ENCODE results near the gene PPP2R2B. TPM values are rescaled to one million over a fixed set of nuclear protein-coding genes. Genes with fewer than 3 reads are reported as not detected.

Gene PPP2R2B
- total and polyA plus RNA-seq, 7 experiments from 2014 or later = 0.15 to 14.1 (median 0.58) TPM

GRCh38 chr5:146912874-146913273 lies 34.3 kb upstream of the PPP2R2B start:
- no peaks in the 10 kb centered on the region for H3K36me3 ChIP-seq (ENCODE audit: control insufficient read depth in 2 of 3, insufficient read depth in 3 of 3, low read length in 3 of 3)
- Mint-ChIP-seq H3K9me3 (peaks cover 0 to 3% (median 0%) of the 10 kb centered on the region in 11 donors), H3K4me3 (peak overlapping the region in 3 of 10 donors; percentile 26 to 50 (median 27)), H3K4me1 (peaks cover 2 to 40% (median 25%) of the 10 kb centered on the region in 7 donors), H3K27ac (no peak overlapping the region), H3K27me3 (peaks cover 0 to 2% (median 0%) of the 10 kb centered on the region in 5 donors), H3K36me3 (no peaks in the 10 kb centered on the region)
- peaks cover 0 to 12% of the 10 kb centered on the region in 2 donors for H3K4me1 ChIP-seq (ENCODE audit: control insufficient read depth in 2 of 2, insufficient read depth in 2 of 2, low read length in 2 of 2)
- DNase-seq (no peak), ATAC-seq (no peak)
- H3K27ac ChIP-seq (ENCODE audit: low read depth, low read length) = no peak overlapping the region
- H3K9me3 ChIP-seq (ENCODE audit: control insufficient read depth in 2 of 3, low read length in 3 of 3) = no peaks in the 10 kb centered on the region
- no peaks in the 10 kb centered on the region for H3K27me3 ChIP-seq (ENCODE audit: control insufficient read depth in 2 of 2, insufficient read depth in 2 of 2, low read length in 2 of 2)
- intact Hi-C loops (cut with micrococcal nuclease) = no loop called here
- CTCF ChIA-PET = no interaction called here
- POLR2A ChIA-PET = no interaction called here
- no peak overlapping the region for H3K4me3 ChIP-seq (ENCODE audit: low read length)

- ChIA-PET CTCF (interaction anchor here (0.7 kb wide), 1 partner anchor 9 kb away, joined by 3 read pairs; no protein-coding TSS in a partner anchor), POLR2A (no interaction called here)
- Mint-ChIP-seq H3K27me3 (peaks cover 0 to 5% (median 2%) of the 10 kb centered on the region in 5 donors), H3K27ac (no peak overlapping the region), H3K4me3 (no peak overlapping the region), H3K9me3 (peaks cover 0 to 3% (median 0%) of the 10 kb centered on the region in 11 donors), H3K36me3 (no peaks in the 10 kb centered on the region), H3K4me1 (peaks cover 2 to 18% (median 11%) of the 10 kb centered on the region in 7 donors)
- Histone ChIP-seq H3K36me3 (ENCODE audit: control insufficient read depth in 2 of 3, insufficient read depth in 3 of 3, low read length in 3 of 3) (no peaks in the 10 kb centered on the region), H3K4me3 (ENCODE audit: low read length) (no peak overlapping the region), H3K27me3 (ENCODE audit: control insufficient read depth in 2 of 2, insufficient read depth in 2 of 2, low read length in 2 of 2) (no peaks in the 10 kb centered on the region), H3K27ac (ENCODE audit: low read depth, low read length) (no peak overlapping the region), H3K9me3 (ENCODE audit: control insufficient read depth in 2 of 3, low read length in 3 of 3) (no peaks in the 10 kb centered on the region), H3K4me1 (ENCODE audit: control insufficient read depth in 2 of 2, insufficient read depth in 2 of 2, low read length in 2 of 2) (peaks cover 0 to 3% of the 10 kb centered on the region in 2 donors)
- intact Hi-C loops (cut with micrococcal nuclease) = no loop called here
- no peak for ATAC-seq
- DNase-seq = no peak
Observed at GRCh38 chr5:146910239-146910638, 31.7 kb upstream of the PPP2R2B start.

GRCh38 chr5:146909255-146910068 lies 30.9 kb upstream of the PPP2R2B start:
- Mint-ChIP-seq H3K27me3 (peaks cover 0 to 5% (median 2%) of the 10 kb centered on the region in 5 donors), H3K4me3 (no peak overlapping the region), H3K9me3 (peaks cover 0 to 3% (median 0%) of the 10 kb centered on the region in 11 donors), H3K4me1 (peaks cover 2 to 16% (median 10%) of the 10 kb centered on the region in 7 donors), H3K36me3 (no peaks in the 10 kb centered on the region), H3K27ac (no peak overlapping the region)
- no peaks in the 10 kb centered on the region for H3K9me3 ChIP-seq (ENCODE audit: control insufficient read depth in 2 of 3, low read length in 3 of 3)
- ChIA-PET CTCF (interaction anchor here (0.7 kb wide), 1 partner anchor 8 kb away, joined by 3 read pairs; no protein-coding TSS in a partner anchor), POLR2A (no interaction called here)
- intact Hi-C loops (cut with micrococcal nuclease) = no loop called here
- no peaks in the 10 kb centered on the region for H3K36me3 ChIP-seq (ENCODE audit: control insufficient read depth in 2 of 3, insufficient read depth in 3 of 3, low read length in 3 of 3)
- peaks cover 0 to 3% of the 10 kb centered on the region in 2 donors for H3K4me1 ChIP-seq (ENCODE audit: control insufficient read depth in 2 of 2, insufficient read depth in 2 of 2, low read length in 2 of 2)
- no peak for DNase-seq
- H3K4me3 ChIP-seq (ENCODE audit: low read length) = no peak overlapping the region
- H3K27ac ChIP-seq (ENCODE audit: low read depth, low read length) = no peak overlapping the region
- ATAC-seq = no peak
- H3K27me3 ChIP-seq (ENCODE audit: control insufficient read depth in 2 of 2, insufficient read depth in 2 of 2, low read length in 2 of 2) = no peaks in the 10 kb centered on the region

GRCh38 chr5:146906803-146907202 lies 28.2 kb upstream of the PPP2R2B start:
- CTCF ChIA-PET = no interaction called here
- Mint-ChIP-seq H3K4me1 (peaks cover 0 to 4% (median 0%) of the 10 kb centered on the region in 7 donors), H3K9me3 (peaks cover 0 to 3% (median 0%) of the 10 kb centered on the region in 11 donors), H3K4me3 (no peak overlapping the region), H3K27me3 (peaks cover 0 to 10% (median 2%) of the 10 kb centered on the region in 5 donors), H3K27ac (no peak overlapping the region), H3K36me3 (no peaks in the 10 kb centered on the region)
- Histone ChIP-seq H3K4me3 (ENCODE audit: low read length) (no peak overlapping the region), H3K27me3 (ENCODE audit: control insufficient read depth in 2 of 2, insufficient read depth in 2 of 2, low read length in 2 of 2) (no peaks in the 10 kb centered on the region), H3K27ac (ENCODE audit: low read depth, low read length) (no peak overlapping the region), H3K4me1 (ENCODE audit: control insufficient read depth in 2 of 2, insufficient read depth in 2 of 2, low read length in 2 of 2) (peaks cover 0 to 3% of the 10 kb centered on the region in 2 donors), H3K9me3 (ENCODE audit: control insufficient read depth in 2 of 3, low read length in 3 of 3) (no peaks in the 10 kb centered on the region), H3K36me3 (ENCODE audit: control insufficient read depth in 2 of 3, insufficient read depth in 3 of 3, low read length in 3 of 3) (no peaks in the 10 kb centered on the region)
- intact Hi-C loops (cut with micrococcal nuclease) = no loop called here
- no peak for ATAC-seq
- POLR2A ChIA-PET = no interaction called here
- DNase-seq = no peak

- ChIA-PET POLR2A (no interaction called here), CTCF (no interaction called here)
- peaks cover 0 to 2% (median 0%) of the 10 kb centered on the region in 11 donors for H3K9me3 Mint-ChIP-seq
- no peaks in the 10 kb centered on the region for H3K4me1 Mint-ChIP-seq
- intact Hi-C loops (cut with micrococcal nuclease) = no loop called here
- Histone ChIP-seq H3K36me3 (ENCODE audit: control insufficient read depth in 2 of 3, insufficient read depth in 3 of 3, low read length in 3 of 3) (no peaks in the 10 kb centered on the region), H3K27ac (ENCODE audit: low read depth, low read length) (no peak overlapping the region), H3K4me3 (ENCODE audit: low read length) (no peak overlapping the region), H3K27me3 (ENCODE audit: control insufficient read depth in 2 of 2, insufficient read depth in 2 of 2, low read length in 2 of 2) (no peaks in the 10 kb centered on the region), H3K9me3 (ENCODE audit: control insufficient read depth in 2 of 3, low read length in 3 of 3) (no peaks in the 10 kb centered on the region), H3K4me1 (ENCODE audit: control insufficient read depth in 2 of 2, insufficient read depth in 2 of 2, low read length in 2 of 2) (no peaks in the 10 kb centered on the region)
- no peak overlapping the region for H3K4me3 Mint-ChIP-seq
- H3K36me3 Mint-ChIP-seq = no peaks in the 10 kb centered on the region
- ATAC-seq = no peak
- no peak overlapping the region for H3K27ac Mint-ChIP-seq
- peaks cover 0 to 10% (median 0%) of the 10 kb centered on the region in 5 donors for H3K27me3 Mint-ChIP-seq
- no peak for DNase-seq
Observed at GRCh38 chr5:146904890-146905289, 26.3 kb upstream of the PPP2R2B start.

GRCh38 chr5:146903789-146904188 lies 25.2 kb upstream of the PPP2R2B start:
- H3K4me1 ChIP-seq (ENCODE audit: control insufficient read depth in 2 of 2, insufficient read depth in 2 of 2, low read length in 2 of 2) = no peaks in the 10 kb centered on the region
- ChIA-PET CTCF (no interaction called here), POLR2A (no interaction called here)
- no peak overlapping the region for H3K4me3 ChIP-seq (ENCODE audit: low read length)
- no peaks in the 10 kb centered on the region for H3K9me3 ChIP-seq (ENCODE audit: control insufficient read depth in 2 of 3, low read length in 3 of 3)
- no peak overlapping the region for H3K27ac ChIP-seq (ENCODE audit: low read depth, low read length)
- no peaks in the 10 kb centered on the region for H3K4me1 Mint-ChIP-seq
- no peak overlapping the region for H3K27ac Mint-ChIP-seq
- no peaks in the 10 kb centered on the region for H3K36me3 Mint-ChIP-seq
- intact Hi-C loops (cut with micrococcal nuclease) = no loop called here
- H3K27me3 ChIP-seq (ENCODE audit: control insufficient read depth in 2 of 2, insufficient read depth in 2 of 2, low read length in 2 of 2) = no peaks in the 10 kb centered on the region
- no peak for DNase-seq
- ATAC-seq = no peak
- no peaks in the 10 kb centered on the region for H3K36me3 ChIP-seq (ENCODE audit: control insufficient read depth in 2 of 3, insufficient read depth in 3 of 3, low read length in 3 of 3)
- peaks cover 0 to 2% (median 0%) of the 10 kb centered on the region in 11 donors for H3K9me3 Mint-ChIP-seq
- H3K27me3 Mint-ChIP-seq = peaks cover 0 to 10% (median 0%) of the 10 kb centered on the region in 5 donors
- no peak overlapping the region for H3K4me3 Mint-ChIP-seq

GRCh38 chr5:146902471-146902870 lies 23.9 kb upstream of the PPP2R2B start:
- intact Hi-C loops (cut with micrococcal nuclease) = no loop called here
- H3K27ac ChIP-seq (ENCODE audit: low read depth, low read length) = no peak overlapping the region
- H3K27me3 ChIP-seq (ENCODE audit: control insufficient read depth in 2 of 2, insufficient read depth in 2 of 2, low read length in 2 of 2) = no peaks in the 10 kb centered on the region
- H3K36me3 Mint-ChIP-seq = no peaks in the 10 kb centered on the region
- DNase-seq (no peak), ATAC-seq (no peak)
- ChIA-PET CTCF (no interaction called here), POLR2A (no interaction called here)
- H3K4me1 ChIP-seq (ENCODE audit: control insufficient read depth in 2 of 2, insufficient read depth in 2 of 2, low read length in 2 of 2) = no peaks in the 10 kb centered on the region
- no peaks in the 10 kb centered on the region for H3K36me3 ChIP-seq (ENCODE audit: control insufficient read depth in 2 of 3, insufficient read depth in 3 of 3, low read length in 3 of 3)
- peaks cover 0 to 10% (median under 1%) of the 10 kb centered on the region in 5 donors for H3K27me3 Mint-ChIP-seq
- H3K4me3 Mint-ChIP-seq = no peak overlapping the region
- H3K4me1 Mint-ChIP-seq = no peaks in the 10 kb centered on the region
- no peak overlapping the region for H3K27ac Mint-ChIP-seq
- H3K9me3 ChIP-seq (ENCODE audit: control insufficient read depth in 2 of 3, low read length in 3 of 3) = no peaks in the 10 kb centered on the region
- H3K9me3 Mint-ChIP-seq = peaks cover 0 to 2% (median 0%) of the 10 kb centered on the region in 11 donors
- no peak overlapping the region for H3K4me3 ChIP-seq (ENCODE audit: low read length)
